ENCODE results near the gene PPP1R7.

DNA sequence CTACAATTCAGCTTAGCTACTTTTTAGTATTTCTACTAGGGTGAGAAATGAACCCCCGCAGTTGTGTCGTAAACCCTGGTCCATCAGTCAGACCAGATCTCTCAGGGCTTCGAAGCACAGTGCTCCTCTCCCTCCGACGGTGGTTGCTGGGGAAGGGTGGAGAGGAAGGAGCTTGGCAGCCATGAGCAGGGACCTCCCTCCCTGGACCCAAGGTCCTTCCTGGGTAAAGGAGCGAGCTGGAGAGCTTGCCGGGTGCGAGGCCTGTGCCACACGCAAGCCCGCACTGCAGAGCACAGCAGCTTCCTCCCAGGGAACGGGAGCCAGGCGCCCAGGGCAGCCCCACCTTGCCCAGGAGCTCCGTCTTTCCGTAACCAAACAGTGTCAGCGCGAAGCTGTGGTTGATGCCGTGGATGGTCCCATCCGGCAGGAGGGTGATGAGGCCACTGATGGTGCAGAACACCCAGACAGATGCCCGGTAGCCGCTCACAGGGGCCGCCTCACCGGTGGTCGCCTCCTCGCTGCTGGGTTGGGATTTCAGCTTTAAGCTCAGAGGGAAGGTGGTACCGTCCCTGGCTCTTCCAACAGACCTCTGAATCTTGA, 13.5 kb upstream of the PPP1R7 start:
- TF ChIP-seq, protein P1, sequence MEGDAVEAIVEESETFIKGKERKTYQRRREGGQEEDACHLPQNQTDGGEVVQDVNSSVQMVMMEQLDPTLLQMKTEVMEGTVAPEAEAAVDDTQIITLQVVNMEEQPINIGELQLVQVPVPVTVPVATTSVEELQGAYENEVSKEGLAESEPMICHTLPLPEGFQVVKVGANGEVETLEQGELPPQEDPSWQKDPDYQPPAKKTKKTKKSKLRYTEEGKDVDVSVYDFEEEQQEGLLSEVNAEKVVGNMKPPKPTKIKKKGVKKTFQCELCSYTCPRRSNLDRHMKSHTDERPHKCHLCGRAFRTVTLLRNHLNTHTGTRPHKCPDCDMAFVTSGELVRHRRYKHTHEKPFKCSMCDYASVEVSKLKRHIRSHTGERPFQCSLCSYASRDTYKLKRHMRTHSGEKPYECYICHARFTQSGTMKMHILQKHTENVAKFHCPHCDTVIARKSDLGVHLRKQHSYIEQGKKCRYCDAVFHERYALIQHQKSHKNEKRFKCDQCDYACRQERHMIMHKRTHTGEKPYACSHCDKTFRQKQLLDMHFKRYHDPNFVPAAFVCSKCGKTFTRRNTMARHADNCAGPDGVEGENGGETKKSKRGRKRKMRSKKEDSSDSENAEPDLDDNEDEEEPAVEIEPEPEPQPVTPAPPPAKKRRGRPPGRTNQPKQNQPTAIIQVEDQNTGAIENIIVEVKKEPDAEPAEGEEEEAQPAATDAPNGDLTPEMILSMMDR (conservative IDR thresholded peaks at IDR 0.05; ENCODE audit: low read depth, low read length): no peak
- TF ChIP-seq MXI1 (IDR thresholded peaks at IDR 0.05; ENCODE audit: borderline replicate concordance, low read depth, low read length) (no peak), MAFK (IDR thresholded peaks at IDR 0.05; ENCODE audit: low read depth, low read length) (no peak)

Measured in IMR-90 (cell line).